Measurements from ENCODE around the gene CGREF1.
"Not testable (repeated sequence)": the region's sequence is repeated elsewhere in the genome, so short reads cannot be mapped to it uniquely, and the experiment has no call there.

The CGREF1 gene

DNA sequence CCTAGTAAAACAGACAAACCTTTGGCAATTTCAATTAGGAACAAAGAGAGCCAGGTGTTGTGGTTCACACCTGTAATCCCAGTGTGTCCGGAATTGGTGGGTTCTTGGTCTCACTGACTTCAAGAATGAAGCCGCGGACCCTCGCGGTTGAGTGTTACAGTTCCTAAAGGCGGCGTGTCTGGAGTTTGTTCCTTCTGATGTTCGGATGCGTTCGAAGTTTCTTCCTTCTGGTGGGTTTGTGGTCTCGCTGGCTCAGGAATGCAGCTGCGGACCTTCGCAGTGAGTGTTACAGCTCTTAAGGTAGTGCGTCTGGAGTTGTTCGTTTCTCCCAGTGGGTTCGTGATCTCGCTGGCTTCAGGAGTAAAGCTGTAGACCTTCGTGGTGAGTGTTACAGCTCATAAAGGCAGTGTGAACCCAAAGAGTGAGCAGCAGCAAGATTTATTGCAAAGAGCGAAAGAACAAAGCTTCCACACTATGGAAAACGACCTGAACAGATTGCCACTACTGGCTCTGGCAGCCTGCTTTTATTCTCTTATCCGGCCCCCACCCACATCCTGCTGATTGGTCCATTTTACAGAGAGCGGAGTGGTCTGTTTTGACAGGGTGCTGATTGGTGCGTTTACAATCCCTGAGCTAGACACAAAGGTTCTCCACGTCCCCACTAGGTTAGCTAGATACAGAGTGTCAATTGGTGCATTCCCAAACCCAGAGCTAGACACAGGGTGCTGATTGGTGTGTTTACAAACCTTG is 8.2 kb downstream of the CGREF1 start:
- not testable (repeated sequence) for DNase-seq

DNA sequence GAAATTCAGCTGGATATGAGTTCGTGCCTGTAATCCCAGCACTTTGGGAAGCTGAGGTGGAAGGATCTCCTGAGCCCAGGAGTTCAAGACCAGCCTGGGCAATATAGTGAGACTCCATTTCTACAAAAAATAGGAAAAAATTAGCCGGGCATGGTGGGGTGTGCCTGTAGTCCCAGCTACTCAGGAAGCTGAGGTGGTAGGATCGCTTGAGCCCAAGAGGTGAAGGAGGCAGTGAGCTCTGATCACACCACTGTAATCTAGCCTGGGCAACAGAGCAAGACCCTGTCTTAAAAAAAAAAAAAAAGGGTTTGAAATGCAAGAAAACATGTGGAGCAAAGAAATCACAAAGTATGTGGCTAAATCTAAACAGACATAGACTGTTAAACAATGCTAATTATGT is 9.8 kb downstream of the CGREF1 start:
- DNase-seq: no peak

DNA sequence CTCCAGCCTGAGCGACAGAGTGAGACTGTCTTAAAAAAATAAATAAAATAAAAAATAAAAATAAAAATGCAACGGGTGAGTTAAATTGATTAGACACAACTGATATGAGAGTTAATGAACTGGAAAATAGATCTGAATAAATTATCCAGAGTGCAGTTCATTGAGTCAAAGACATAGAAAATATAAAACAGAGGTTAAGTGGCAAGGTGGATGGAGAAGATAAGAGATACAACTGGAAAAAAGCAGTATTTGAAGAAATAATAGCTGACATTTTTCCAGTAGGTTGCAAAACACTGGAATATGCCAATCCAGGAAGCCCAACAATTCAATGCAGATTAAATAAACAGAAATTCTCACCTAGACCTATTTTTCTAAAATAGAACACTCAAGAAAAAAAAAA is 10.7 kb downstream of the CGREF1 start:
- DNase-seq: no peak

DNA sequence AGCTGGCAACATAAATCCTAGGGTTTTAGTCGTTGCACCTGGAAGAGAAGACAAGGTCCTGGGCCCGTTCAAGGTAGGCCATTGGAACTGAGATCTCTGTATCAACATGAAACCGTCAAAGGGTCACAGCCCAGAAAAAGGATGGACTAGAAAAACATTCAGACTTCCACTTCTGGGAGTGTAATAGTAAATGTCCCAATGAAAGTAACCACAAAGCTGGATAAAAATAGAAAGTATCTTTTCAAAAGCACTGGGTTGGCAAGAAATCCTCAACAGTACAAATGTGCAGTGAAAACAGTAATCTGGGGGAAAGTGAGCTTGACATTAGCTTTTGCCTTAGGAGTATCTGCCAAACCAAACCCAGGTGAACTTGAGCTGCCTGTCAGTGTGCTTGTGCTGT is 12.9 kb downstream of the CGREF1 start:
- DNase-seq: no peak

DNA sequence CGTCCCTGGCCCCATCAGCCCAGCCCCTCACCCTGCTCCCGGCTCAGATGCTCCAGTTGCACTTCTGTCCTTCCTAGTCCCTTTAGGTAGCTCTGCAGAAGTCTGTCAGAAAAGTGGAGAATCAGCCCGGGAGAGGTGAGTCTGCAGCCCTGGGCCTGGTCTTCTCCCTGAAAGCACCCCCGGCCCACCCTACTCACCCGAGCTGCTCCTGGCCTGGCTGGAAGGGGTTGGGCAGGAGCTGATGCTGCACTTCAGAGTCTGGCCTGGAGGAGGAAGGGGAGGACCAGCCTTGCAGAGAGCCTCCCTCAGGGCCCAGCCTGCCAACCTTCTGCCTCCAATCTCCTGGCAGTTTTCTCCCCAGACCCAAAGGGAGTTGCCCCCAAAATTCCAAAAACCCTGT is 16.6 kb downstream of the CGREF1 start:
- no peak for DNase-seq

DNA sequence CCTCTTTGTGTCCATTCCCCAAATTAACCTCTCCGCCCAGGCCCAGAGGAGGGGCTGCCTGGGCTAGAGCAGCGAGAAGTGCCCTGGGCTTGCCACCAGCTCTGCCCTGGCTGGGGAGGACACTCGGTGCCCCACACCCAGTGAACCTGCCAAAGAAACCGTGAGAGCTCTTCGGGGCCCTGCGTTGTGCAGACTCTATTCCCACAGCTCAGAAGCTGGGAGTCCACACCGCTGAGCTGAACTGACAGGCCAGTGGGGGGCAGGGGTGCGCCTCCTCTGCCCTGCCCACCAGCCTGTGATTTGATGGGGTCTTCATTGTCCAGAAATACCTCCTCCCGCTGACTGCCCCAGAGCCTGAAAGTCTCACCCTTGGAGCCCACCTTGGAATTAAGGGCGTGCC is 18.9 kb downstream of the CGREF1 start:
- DNase-seq: no peak

DNA sequence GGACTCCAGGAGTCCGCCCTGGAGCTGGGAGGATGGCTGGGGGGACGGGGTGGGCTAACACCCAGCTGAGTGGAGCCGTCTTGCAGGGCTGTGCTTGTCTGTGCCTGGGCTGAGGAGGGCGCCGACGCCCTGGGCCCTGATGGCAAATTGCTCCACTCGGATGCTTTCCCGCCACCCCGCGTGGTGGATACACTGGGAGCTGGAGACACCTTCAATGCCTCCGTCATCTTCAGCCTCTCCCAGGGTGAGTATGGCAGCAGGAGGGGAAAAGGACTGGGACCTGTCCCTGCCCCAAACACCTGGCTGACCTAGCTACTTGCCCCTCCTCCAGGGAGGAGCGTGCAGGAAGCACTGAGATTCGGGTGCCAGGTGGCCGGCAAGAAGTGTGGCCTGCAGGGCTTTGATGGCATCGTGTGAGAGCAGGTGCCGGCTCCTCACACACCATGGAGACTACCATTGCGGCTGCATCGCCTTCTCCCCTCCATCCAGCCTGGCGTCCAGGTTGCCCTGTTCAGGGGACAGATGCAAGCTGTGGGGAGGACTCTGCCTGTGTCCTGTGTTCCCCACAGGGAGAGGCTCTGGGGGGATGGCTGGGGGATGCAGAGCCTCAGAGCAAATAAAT is 19.5 kb downstream of the CGREF1 start:
- no peak for DNase-seq

DNA sequence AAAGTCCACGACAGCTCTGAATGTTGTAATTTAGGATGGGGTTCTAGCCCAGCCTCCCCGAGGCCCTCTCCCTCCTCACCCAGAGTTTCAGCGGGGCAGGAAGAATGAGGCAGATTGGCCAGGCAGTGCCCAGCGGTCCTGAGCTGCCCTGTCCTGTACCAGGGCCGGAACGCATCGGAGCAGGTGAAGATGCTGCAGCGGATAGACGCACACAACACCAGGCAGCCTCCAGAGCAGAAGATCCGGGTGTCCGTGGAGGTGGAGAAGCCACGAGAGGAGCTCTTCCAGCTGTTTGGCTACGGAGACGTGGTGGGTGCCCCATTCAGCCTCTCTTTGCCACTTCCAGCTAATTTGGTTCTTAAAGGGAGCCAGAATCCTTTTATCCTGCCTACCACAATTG is 21.6 kb downstream of the CGREF1 start:
- DNase-seq: no peak

DNA sequence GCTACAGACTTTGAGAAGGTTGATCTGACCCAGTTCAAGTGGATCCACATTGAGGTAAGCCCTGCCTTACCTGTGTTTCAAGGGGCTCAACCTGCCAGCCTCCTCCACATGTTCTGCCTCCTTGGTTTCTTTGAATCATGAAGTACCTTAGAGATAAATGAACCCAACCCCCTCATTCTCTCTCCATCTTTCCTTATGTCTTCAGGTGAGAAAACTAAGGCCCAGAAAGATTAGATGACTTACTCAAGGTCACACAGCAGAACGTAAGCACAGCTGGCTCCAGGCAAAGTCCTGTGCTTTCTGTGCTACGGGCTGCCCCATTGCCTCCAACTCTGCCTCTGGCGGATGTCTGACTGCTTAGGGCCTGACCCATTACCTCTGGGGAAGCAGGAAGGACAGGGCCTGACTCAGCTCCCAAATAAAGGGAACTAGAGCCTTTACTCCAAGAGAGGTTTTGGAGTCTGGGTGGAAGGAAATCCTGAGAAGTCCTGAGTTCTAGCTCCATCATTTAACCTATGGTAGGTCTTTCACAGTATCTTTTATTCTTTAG is 22.1 kb downstream of the CGREF1 start:
- DNase-seq: no peak

GRCh38 chr2:27095745-27096651 is 22.9 kb downstream of the CGREF1 start:
- DNase-seq: peak in 1 of 2 experiments; percentile 31

GRCh38 chr2:27095427-27095744 is 23.5 kb downstream of the CGREF1 start:
- DNase-seq: no peak

- DNase-seq: no peak
These were observed 24.5 kb downstream of the CGREF1 start for GRCh38 chr2:27094353-27094984.

DNA sequence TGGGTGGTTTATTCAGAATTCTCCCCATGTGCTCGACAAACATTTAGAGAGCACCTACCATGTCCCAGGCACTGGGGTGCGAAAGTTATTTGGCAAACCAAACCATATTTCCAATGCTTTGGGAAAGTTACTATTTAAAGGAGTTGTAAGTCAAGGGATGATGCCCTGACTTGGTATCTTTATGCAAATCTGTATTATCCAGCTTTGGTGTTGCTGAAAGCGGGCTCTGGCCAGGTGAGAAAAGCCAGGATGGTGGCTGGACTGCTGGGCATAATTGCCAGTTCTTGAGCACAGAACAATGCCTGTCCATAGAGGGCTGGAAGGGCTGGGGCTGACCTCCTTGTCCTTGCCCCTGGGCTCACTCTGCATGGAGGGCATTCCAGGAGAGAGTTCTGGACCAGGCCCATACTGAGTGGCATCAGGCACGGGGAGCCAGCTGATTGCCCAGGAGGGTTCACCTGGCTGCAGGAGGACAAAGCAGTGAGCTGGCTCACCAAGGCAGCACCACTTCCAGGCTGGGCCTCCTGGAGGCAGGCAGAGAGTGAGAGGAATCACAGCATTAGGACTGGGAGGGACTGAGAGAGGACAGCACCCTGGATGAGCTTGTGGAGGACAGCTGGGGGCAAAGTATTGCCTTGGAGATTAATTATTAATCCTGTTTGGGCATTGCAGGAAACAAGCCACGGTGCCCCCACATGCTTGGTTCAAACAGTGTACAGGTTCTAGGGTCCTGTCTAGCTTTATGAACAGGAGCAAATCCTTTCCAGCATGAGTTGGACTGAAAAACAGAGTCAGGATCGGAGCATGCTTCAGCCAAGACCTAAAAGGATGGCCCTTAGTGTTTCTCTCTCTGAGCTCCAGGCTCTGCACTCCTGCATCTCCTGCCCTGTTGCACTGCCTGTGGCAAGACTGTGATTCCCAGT is 25.2 kb downstream of the CGREF1 start:
- DNase-seq: no peak

- DNase-seq: no peak
These were observed 26.1 kb downstream of the CGREF1 start for GRCh38 chr2:27092696-27093429.

DNA sequence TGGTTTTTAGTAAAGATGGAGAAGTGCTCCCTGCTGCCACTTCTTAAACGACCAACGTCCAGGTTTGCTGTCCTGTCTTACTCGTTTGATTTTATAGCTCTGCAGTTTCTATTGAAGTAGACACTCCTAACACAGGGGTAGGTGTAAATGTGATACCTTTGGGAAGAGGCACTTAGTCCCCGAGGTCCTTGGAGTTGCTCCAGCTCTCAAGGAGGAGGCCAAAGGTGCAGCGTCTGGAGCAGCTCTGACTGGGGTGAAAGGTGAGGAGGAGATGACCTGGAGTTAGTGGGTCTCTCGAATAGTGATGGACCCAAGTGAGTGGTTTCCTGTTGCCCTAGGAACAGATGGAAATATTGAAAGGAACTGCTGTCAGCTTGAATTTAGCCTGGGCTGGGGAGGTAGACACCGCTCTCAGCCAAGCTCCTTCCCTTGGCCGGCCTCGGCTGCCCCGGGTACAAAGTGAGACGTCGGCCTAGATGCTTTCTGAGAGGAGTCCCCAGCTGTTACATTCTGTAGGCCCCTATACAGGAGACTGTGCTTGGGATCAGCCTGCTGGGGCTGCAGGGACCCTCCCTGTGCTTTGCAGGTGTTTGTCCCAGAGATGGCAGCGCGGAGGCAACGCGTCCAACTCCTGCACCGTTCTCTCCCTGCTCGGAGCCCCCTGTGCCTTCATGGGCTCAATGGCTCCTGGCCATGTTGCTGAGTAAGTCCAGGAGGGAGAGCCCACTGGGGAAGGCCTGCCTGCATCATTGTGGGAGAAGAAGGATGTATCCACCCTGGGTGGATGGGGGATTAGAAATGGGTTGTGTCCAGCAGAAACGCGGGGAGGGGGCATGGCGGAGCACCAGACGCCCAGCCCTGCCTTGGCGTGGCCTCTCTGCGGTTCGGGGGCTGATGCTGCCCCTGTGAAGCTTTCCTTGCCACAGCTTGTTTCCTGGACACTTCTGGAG is 26.9 kb downstream of the CGREF1 start:
- DNase-seq: no peak

DNA sequence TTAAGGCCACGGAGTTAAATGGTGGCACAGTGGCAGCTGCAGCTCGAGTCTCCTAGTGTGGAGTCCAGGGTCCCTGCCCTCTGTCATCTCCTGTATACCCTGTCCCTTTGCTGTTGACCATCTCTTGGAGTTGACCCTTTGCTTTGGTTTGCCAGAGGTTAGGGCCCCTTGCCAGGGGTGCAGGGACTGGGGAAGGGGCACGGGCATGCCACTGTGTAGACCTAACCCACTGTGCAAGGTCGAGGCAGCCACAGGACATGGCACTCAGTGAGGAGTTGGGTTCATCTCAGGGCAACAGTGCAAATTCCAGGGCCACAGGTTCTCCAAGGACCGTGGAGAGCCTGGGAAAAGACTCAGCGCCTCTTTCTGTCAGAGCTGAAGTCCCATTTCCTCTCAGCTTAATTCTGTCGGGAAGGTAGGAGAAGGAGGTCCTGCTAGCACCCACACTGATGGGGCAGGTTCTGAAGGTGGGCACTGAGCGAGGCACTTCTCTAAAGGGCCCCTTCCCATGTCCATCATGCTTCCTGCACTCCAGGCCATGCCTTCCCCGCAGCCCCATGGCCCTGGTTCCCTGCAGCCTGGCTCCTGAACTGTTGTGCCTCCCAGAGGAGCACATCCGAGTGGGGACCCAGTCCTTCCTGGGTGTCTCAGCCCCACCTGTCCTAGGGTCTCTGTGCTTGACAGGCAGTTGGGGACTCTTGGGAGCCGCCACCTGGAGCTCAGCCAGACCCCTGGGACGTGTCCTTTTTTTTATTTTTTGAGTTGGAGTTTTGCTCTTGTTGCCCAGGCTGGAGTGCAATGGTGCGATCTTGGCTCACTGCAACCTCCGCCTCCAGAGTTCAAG is 29.6 kb downstream of the CGREF1 start:
- no peak for DNase-seq

- no peak for DNase-seq
These were observed 30.3 kb downstream of the CGREF1 start for GRCh38 chr2:27088634-27089033.

DNA sequence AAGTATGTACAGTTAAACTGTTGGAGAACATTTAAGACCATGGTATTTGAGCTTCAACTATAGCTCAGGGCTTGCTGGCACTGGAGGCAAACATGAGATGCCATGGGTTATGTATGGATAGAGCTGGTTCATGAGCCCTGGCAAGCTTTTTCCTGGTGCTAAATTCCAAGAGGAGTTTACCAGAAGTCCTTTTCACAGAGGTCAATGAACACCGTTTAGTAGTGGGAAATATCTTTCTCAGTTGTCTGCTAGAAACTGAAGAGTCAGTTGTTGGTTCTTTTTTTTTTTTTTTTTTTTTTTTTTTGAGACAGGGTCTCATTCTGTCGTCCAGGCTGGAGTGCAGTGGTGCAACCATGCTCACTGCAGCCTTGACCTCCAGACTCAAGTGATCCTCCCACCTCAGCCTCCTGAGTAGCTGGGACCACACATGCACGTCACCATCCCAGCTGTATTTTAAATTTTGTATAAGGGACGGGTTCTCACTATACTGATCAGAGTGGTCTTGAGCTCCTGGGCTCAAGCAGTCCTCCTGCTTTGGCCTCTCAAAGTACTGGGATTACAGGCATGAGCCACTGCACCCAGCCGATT is 31.0 kb downstream of the CGREF1 start:
- DNase-seq: no peak
